CD4-positive, alpha-beta T cell treated with Interleukin-2 at 100 ng/mL for 4 hours (primary cell): Measurements from ENCODE around the gene FGF22.

Experiments
- DNase-seq: peaks from one replicate; pipeline ENCODE4 v3.0.0-alpha.2; 2020; ENCODE audit warnings: low spot score

Gene FGF22

DNA sequence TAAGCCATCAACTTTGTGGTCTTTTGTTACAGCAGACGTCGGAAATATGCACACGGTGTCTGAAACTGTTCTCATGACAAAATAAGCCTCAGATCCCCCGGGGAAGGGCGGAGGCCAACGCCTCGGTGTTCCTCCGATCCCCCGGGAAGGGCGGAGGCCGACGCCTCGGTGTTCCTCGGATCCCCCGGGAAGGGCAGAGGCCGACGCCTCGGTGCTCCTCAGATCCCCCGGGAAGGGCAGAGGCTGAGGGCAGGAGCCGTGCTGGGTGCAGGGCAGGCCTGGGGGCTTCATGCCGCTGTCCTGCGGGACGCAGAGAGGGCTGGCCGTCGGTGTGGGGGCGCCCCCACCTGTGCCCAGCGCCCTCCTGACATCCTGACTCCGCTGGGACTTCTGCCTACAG is 4.7 kb downstream of the FGF22 start:
- DNase-seq: no peak

DNA sequence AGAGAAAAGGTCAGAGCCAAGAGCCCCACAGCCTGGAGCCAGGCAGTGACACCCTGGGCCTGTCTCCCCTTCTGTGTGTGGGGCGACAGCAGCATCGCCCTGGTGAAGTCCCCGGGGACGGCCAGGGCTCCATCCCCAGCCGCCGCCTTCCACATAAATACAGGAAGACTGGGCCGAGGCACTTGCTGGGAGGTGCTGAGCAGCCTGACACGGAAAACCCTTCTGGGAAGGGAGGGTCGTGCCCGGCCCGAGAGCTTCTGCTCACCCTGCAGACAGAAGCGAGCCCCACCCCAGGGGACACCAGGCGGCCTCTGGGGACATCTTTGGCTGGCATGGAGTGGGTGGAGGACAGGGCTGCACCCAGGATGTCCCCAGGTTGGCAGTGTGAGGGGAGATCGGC is 5.1 kb downstream of the FGF22 start:
- DNase-seq: no peak

DNA sequence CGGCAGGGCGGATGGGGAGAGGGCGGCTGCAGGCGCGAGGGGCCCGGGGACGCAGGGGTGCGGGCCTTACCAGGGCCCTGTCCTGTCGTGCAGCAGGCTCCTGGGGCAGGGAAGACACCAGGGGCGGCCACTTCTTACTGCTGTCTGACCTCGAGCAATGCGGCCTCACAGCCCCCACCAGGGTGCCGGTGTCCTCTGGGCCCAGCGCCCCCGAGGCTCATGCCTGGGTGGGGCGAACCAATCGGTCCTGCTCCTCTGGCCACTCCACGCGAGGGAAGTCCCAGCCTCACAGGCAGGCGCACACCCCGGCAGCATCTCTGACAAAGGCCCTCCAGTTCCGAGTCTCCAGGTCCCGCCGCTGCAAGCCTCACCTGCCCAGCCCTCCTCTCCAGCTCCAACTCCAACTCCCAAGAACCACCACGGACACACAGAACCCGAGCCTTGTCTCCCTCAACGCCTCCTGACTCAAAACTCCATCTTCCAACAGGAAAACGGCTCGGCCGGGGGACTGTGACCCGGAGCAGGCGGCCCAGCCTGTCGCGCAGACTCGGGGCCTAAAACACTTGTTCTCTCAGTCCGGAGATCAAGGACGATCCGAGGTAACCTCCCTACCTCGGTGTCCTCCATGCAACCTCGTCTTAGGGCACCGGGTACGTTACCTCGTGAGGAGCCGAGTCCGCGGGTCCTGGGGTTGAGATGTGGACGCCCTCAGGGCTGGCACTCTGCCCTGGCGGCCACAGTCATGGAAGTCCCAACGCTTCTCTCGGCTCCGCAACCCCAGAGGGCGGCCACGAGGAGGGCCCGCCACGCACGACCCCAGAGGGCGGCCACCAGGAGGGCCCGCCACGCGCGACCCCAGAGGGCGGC is 6.5 kb downstream of the FGF22 start:
- no peak for DNase-seq

DNA sequence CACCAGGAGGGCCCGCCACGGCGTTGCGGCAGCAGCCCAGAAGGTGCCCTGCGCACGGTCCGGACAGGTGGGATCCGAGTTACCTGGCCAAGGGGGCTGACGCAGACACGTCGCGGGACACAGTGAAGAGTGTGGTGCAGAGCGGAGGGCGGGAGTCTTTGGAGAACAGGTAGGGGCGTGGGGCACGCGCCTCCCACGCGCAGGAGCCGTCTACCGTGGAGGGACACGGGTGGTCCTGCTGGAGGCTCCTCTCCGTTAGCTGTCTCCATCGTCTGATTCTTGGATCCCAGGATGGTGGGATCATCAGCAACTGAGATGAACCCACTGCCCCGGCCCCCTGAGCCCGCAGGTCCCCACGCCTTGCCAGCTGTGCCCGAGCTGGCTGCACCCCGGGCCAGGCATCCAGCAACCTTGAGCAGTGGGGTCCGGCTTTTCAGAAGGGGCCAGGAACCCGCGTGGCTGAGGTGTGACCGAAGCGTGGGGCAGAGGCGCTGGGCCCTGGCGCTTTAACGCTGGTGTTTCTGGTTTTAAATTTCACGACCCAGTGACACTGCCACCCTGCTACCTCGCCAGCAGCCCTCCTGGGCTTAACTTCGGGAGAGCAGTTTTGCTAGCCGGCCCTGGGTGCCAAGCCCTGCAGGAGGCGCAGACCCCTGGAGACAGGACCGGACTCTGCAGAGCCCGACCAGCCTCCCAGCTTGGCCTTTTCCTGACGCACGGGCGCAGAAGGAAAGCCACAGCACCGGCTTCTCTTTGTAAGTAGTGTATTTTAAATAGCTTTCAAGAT is 7.3 kb downstream of the FGF22 start:
- DNase-seq: no peak

DNA sequence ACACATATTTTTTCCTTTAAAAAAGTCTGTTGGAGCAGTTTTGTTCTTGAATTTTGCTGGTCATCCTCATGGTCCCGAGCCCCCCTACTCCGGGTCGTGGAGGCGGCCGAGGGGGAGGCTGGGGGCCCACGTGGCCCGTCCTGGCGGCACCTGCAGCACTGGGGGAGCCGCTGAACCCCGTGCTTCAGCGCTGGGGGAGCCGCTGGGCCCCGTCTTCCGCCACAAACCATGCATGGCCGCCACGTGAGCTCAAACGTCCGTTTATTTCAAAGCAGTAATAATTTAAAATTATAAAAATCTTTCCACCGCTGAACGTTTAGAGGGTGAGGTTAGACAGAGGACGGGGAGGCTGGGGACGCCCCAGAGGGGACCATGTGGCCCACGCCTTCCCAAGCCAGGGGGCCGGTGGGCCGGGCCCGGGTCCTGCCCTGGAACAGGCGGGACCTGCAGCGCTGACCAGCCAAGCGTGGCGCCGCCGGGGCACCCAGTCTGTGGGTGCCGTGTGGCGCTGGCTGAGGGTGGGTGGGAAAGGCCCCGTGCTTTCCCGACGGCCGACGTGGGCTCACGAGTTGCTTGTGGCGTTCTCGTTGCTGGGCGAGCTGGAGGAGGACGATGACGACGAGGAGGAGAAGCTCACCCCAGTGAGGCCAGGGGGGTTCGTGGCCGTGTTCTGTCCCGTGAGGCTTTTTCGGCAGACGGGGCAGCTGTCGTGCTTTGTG is 8.0 kb downstream of the FGF22 start:
- no peak for DNase-seq

DNA sequence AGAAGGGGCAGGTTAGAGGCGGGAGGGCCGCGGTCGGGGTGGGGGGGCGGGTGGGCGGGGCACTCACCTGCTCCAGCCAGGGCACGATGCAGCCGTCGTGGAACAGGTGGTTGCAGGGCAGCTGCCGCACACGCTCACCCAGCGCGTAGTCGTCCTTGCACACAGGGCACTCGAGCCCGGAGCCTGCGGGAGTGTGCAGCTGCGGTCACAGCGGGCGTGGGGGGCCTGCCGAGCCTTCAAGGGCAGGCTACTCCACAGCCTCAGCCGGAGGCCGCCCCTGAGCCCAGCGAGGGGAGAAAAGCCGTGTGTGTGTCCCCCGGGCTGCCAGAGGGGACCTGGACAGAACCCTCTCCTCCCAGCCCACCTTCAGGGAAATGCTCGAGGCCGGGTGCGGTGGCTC is 8.6 kb downstream of the FGF22 start:
- no peak for DNase-seq

DNA sequence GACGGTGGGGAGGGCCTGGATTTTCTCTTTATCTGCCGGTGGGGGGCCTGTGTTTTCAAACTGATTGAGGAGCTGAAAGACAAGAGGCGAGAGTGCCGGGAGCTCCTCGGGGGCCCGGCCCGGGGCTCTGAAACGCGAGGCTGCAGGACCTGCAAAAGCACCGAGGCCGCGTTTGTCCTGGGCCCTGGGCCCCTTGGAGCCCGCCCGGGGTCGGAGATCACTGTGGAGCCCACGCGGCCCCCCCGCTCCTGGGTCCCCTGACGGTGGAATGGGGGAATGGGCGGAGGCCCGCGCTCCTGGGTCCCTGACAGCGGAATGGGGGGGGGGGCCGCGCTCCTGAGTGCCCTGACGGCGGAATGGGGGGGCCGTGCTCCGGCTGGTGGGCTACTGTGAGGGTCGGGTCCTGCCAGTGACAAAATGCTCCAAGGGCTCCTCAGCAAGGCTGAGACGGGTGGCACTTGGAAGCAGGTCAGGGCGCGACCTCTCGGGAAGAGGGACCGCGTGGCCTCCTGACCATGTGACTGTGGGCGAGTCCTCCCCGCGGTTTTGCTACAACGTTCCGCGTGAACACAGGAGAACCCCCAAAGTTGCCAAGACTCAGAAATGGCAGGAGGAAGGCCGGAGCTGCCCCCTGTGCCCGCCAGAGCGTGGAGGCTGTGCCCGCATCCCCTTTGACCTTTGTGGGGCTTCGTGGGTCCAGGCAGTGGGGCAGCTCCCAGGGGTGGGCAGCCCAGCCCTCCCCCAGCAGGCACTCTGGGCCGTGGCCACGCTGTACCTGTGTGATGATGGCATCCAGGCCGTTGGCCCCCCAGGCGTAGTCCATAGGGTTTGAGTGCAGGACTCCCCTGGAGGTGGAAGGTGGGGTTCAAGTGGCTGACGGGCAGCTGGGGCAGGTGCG is 9.5 kb downstream of the FGF22 start:
- DNase-seq: no peak

DNA sequence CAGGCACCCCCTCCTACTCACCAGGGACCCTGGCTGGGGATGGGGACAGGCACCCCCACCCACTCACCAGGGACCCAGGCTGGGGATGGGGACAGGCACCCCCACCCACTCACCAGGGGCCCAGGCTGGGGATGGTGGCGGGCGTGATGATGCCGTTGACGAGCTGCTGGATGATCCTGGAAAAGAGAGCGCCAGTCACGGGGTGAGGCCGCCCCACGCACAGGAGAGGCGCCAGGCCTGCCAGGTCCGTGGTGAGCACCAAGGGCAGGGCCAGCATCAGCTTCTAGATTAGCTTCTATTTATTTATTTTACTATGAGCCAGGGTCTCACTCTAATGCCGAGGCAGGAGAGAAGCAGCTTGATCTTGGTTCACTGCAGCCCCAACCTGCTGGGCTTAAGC is 10.4 kb downstream of the FGF22 start:
- no peak for DNase-seq

DNA sequence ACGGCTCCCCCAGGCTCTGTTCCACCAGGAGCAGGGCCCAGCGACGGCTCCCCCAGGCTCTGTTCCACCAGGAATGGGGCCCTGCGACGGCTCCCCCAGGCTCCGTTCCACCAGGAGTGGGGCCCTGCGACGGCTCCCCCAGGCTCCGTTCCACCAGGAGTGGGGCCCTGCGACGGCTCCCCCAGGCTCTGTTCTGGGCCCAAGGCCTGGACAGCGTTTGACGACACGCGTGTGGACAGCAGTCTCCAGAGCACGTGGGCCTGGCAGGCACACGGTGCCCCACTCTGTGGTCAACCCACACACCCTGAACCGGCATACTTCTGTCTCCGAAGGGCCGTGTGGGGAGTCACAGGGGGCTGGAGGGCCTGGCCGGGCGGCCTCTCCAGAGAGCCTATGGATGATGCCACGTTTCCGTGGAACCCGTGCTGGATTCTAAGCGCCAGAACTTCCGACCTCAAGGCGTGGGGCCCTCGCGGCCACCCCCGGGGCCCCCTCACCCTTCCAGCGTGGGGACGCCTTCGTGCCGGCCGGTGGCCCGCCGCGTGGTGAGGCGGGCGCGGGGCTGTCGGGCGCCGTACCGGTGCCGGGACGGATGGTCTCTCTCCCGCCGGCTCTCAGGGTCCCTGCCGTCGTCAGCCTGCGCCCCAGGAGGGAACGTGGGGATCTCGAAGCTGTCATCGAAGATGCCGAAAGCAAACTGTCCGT is 11.6 kb downstream of the FGF22 start:
- no peak for DNase-seq

DNA sequence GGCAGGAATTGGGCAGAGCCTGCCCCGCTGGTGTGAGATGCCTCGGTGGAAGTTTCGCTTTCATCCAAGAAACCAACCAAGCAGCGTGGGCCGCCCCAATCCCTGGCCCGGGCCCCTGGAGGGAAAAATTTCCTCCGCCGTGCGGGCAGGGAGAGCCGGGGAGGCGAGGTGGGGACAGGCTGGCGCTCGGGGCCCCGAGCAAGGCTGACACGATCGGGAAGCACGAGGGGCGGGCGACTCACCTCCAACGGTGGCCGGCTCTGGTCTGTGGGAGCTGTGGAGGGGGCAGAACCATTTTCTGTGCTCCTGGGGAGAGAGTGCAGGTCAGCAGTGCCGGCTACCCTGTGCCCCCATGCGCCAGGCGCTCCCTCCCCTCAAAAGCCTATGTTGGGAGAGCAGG is 12.3 kb downstream of the FGF22 start:
- DNase-seq: no peak

DNA sequence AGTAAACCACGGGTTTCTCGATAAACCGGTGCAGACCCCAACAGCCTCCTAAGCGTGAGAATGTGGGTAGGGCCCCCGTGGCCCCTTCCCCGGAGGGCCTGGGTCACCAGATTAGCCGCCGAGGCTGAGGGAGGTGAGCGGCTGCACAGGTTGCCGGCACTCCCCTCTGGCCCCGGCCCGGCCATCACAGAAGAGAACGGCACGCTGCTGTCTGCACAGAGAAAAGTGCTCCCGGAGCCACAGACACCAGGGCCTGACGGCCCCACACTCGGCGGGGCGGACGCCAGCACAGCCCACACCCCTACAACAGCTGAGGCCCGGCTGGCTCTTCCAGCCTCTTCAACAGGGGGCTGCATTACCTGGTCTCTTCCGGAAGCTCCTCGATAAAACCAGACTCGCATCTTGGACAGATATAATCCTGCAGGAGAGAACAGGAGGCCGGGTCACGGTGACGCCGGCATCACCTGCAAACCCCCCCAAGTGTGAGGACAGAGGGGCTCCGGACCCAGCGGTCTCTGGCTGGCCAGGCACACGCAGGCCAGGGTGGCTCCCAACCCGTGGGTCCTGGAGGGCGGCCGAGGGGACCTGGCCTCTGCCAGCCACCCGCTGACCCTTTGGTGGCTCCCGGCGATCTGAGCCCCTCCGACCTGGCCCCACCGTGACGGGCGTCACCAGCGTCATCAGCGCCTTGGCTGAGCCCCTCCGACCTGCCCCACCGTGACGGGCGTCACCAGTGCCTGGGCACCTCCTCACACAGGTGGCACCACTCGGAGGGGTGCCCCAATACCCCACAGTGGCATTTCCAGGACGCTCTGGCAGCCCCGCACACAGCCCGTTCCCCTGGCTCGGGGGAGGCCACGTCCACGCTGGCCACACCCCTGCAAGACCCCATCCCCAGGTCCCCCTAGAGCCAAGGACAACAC is 13.0 kb downstream of the FGF22 start:
- no peak for DNase-seq

DNA sequence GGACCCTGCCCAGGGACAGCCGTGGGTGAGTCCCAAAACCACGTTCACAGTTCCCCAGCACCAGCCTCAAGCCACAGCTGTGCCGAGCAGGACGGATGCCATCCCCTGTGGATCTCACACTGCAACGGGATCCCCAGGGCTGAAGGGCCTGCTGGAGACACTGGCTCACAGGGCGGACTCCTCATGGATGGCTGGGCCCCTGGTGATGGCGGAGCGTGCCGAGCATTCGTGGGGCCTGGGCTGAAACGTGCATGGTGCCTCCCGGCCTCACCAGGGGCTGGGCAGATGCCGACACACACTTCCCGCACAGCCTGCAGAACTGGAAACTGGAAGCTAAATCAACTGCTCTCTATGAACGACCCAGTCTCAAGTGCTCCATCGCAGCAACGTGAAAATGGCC is 13.7 kb downstream of the FGF22 start:
- DNase-seq: no peak

DNA sequence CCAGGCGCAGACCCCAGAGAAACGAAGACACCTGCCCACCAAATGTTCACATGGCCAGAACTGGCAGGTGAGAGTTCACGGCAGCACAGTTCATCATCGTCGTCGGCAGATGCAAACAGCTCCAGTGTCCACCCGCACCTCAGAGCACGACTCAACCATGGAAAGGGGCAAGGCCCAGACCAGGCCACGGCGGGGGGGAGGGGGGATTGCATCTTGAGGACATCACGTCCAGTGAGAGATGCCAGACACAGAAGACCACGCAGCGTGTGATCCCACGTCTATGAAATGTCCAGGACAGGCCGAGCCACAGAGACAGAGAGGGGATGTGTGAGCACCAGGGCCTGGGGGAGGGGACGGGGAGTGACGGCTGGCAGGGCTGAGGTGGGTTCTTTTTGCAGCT is 16.0 kb downstream of the FGF22 start:
- no peak for DNase-seq

DNA sequence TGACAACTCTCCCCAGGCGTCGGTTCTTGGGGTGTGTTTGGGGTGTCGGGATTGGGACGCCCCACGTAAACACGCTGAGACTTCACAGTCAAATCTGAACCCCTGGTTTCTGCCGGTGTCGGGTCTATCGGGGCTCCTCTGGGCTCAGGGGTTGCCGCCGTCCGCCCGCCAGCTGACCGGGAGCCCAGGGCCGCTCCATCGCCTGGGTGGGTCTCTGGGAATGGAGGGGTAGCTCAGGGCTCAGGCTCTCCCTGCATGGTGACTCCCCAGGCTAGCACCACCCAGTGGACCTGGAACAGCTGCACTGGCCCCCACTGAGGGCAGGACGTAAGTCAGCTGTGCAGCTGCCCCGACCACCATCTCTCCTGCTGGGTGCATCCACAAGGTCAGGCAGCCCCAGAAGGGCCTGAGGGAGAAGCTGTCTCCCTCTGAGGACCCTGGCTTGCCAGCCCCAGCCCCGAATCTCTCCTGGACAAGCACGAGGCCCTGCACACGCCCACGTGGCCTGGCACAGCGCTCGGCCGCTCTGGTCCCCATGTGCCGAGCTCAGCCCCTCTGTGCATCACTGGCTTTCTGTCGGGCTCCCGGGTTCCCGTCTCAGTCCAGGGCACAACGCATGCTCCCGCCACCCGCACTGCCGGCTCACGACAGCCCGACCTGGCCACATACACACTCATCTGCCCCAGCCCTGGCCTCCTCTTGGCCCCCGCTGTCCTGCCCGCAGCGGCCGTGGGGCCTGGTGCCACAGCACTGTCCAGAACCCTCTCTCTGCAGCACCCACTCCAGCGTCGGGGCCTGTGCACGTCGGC is 17.3 kb downstream of the FGF22 start:
- DNase-seq: no peak

DNA sequence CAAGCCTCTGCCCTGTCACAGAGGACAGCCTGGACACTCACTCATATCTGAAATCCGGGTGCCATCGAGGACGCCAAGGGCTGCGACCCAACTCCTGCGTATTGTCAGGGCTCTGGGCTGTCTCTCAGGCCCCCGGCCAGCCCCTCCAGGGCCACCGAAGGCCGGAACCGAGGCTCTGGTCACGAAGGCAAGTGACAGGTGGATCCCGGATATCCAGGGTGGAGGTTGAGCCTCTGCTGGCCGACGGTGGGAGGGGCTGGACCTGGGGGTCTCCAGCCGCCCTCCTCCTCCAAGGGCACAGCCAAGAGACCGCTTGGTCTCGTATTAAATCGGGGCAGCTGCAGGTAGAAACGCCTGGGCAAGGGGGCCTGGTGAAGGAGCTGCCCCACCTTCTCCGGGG is 17.9 kb downstream of the FGF22 start:
- no peak for DNase-seq

DNA sequence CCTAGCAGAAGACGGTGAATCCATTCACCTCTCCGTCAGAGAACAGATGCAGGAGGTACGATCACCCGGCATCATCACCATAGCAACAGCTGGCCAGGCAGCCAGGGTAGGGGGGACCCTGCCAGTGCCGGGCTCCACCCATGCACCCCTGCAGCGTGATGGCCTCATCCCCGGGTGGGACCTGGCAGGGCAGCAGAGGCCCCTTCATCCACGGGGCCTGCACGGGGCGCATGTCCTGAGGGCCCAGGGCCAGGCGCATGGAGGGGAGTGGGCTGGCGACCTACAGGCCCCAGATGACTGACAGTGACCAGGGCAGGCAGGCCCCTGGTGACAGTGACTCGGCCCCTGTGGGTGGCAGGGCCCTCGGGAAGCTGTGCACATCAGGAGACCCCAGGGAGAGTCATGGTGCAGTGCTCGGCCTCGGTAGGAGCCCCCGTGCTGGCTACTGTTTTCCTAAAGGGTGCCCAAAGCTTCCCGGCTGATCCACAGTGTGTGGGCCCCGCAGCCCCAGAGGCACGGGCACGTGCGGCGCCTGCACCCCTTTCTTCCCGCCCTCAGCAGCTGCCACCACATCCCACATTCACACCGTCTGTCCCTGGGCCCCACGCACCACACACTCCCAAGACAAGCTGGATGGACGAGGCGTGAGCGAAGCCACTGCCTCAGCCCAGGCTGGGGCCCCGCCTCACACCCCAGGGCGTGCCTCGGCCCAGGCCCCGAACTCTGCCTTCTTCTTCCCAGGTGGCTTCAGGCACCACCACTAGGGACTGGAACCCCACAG is 18.6 kb downstream of the FGF22 start:
- DNase-seq: no peak

DNA sequence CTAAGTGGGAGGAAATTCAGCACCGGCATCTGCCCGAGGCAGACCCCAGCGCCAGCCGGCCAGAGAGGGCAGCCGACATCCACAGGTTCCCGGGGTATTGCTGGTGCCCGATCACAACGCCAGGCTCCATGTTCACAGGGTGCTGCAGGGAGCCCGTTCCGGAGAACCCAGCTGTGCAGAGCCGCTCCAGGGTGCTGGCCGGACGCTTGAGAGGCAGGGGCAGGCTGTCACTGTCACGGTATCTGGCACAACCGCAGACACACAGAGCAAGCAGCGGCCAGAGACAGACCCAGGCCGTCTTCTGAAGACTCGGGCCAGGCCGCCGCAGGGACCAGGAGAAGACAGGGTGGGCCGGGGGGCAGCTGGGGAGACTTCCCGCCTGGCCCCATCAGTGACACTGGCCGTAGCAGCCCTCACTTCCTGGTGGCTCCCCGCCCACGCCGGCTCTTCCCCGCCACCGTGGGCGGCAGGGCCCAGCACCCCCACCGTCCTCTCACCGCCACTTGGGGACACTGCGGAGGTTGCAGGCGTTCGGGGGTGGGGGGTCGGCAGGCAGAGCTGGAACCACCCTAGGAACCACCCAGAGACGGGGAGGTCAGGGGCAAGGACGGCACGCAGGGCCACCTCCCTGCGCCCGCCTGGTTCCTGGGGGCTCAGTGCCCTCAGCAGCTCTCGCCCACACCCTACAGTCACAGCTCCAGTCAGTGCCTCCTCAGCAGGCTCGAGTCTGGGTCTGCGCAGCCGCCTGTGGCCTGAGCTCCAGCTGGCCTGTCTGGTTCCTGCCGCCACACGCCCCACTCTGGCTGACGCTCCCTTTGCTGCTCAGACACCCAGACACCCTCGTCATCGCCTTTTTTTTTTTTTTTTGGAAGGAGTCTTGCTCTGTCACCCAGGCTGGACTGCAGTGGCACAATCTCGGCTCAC is 19.5 kb downstream of the FGF22 start:
- DNase-seq: peak; percentile 72
